Activated CD4-positive, alpha-beta T cell treated with anti-CD3 and anti-CD28 coated beads, Interleukin-2, Interleukin-4, amounts not matched to agents 100 ng/mL and 50 ng/mL, durations not matched to agents 16 hours and 8 hours (primary cell): ENCODE measurements around the gene CCDC27.
A peak's percentile ranks its signal among the peaks of the same experiment; 100 is the strongest.
"Not testable (repeated sequence)": the region's sequence is repeated elsewhere in the genome, so short reads cannot be mapped to it uniquely, and the experiment has no call there.

ENCODE experiments used
- DNase-seq: peaks from one replicate; pipeline ENCODE4 v3.0.0-alpha.2; 2020; ENCODE audit warnings: low spot score

Gene CCDC27

GRCh38 chr1:3796215-3797061, 44.2 kb downstream of the CCDC27 start, which contains the start of gene LRRC47:
TSS of gene LRRC47 (minus strand) at chr1:3796498. CDS start at chr1:3796476, 22 bp downstream.
- peak; percentile 95 for DNase-seq

GRCh38 chr1:3799976-3800685, 47.9 kb downstream of the CCDC27 start:
- DNase-seq: no peak

- not testable (repeated sequence) for DNase-seq
These were observed 48.5 kb downstream of the CCDC27 start for GRCh38 chr1:3800795-3801194.

- no peak for DNase-seq
These were observed 51.8 kb downstream of the CCDC27 start for GRCh38 chr1:3803905-3804626.

DNA sequence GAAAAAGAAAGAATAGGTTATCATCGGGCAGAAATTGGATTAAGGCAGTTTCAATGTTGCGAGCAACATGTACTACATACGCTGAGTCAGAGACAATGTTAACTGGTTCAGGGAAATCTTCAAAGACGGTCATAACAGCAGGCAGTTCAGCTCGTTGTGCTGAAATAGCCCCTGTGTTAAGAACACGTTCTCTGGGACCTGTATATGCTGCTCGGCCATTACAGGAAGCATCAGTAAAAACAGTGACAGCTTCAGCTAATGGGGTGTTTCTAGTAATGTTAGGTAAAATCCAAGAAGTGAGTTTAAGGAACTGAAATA, 52.3 kb downstream of the CCDC27 start:
- not testable (repeated sequence) for DNase-seq

GRCh38 chr1:3805038-3805437, 52.8 kb downstream of the CCDC27 start:
- DNase-seq: no peak

DNA sequence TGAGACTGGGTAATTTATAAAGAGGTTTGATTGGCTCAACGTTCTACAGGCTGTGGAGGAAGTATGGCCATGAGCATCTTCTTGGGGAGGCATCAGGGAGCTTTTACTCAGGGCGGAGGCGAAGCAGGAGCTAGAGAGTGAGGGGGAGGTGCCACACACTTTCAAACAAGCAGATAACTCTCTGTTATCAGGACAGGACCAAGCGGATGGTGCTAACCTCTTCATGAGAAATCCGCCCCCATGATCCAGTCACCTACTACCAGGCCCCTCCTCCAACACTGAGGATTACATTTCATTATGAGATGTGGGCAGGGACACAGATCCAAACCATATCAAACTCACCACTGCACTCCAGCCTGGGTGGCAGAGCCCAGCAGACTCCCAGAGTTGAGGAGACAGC, 55.5 kb downstream of the CCDC27 start:
- no peak for DNase-seq

GRCh38 chr1:3809680-3810079, 57.4 kb downstream of the CCDC27 start:
- no peak for DNase-seq

GRCh38 chr1:3810149-3810761, 58.0 kb downstream of the CCDC27 start:
- DNase-seq: not testable (repeated sequence)

GRCh38 chr1:3811595-3811911, 59.3 kb downstream of the CCDC27 start:
- DNase-seq: no peak

GRCh38 chr1:3814065-3814464, 61.8 kb downstream of the CCDC27 start:
- DNase-seq: no peak

DNA sequence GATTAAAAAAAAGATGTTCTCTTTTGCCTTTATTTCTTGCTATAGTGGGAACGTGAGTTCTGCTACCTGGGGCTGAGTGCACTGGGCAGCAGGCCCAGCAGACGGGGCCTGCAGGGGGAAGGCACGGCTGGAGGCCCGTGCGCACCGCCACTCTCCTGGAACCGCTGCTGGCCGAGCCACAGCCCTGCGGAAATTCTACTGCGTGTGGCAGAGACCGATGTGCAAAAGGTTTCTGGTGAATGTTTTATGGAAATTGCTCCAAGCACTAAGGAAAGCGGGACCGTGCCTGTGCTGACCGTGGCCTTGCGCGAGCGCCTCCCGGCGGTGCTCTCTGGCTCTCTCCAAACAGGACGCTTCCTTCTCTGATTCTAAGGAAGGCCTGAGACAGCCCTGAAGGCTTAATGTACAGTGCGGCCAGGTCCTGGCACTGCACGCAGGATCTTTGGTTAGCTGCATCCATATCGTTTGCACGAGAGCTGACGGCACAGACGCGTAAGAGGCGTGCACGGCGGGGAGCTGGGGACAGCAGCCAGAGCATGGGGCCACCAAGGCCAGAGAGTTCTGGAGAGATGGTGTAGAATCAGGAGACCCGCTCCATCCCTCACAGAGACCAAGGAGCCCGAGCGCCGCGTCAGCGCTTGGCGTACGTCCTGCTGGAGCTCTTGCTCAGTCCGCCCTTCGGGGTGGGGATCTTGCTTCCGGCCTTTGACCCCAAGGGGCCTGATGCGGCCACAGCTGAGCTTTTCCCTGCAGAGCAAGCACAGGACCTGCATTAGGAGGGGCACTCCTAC, 62.7 kb downstream of the CCDC27 start:
- no peak for DNase-seq

GRCh38 chr1:3816331-3817137, 64.3 kb downstream of the CCDC27 start:
- DNase-seq: no peak

- no peak for DNase-seq
These were observed 65.0 kb downstream of the CCDC27 start for GRCh38 chr1:3817138-3817740.

DNA sequence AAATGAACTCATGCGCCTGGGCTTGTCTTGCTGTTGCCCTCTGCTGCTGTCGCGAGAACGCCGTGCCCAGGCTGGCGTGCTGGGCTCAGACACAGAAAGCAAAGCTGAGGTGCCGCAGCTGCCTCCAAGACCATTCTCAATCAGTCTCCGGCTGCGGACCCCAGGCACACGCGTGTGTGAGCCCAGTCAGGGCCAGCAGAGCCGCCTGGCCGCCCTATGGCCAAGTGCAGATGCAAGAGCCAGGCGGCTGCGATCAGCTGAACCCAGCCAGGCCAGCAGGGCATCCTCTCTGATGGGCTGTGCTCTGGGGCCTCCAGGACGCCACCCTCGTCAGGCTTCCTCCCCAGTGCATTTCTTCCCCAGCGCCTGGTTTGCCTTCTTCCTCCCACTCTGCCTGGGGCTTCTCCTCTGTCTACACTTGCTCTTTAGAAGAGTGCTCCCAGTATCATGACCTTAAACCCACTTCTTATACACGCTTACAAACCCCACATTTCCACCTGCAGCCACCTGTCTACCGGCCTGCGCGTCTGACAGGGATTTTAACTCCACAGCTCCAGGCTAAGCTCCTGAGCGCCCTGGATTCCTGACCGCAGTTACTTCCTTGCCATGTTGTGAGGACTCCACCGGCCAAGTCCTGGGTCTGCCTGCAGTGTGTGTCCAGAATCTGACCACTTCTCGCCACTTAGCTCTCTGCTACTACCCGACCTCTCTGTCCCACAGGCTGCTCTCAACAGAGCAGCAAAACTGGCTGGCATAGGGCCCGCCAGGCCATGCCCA, 65.8 kb downstream of the CCDC27 start:
- no peak for DNase-seq

DNA sequence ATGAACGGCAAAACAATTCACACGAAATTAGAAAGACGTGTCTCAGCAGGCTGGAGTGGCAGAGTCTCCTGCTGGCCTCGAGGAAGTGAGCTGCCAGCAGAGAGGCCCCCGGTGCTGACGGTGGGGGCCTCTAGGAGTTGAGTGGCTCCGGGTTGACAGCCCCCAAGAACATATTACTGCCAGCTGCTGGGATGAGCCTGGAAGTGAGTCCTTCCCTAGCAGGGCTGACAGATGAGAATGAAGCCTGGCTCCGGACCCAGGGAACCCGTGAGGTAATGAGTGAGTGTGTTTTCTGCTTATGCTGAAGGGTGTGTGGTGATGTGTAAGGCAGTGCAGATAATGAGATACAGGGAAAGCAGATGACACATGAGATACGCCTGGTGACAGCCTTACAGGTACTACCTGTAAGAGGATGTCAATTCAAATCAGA, 67.5 kb downstream of the CCDC27 start:
- no peak for DNase-seq

GRCh38 chr1:3820316-3820715, 68.1 kb downstream of the CCDC27 start:
- no peak for DNase-seq

DNA sequence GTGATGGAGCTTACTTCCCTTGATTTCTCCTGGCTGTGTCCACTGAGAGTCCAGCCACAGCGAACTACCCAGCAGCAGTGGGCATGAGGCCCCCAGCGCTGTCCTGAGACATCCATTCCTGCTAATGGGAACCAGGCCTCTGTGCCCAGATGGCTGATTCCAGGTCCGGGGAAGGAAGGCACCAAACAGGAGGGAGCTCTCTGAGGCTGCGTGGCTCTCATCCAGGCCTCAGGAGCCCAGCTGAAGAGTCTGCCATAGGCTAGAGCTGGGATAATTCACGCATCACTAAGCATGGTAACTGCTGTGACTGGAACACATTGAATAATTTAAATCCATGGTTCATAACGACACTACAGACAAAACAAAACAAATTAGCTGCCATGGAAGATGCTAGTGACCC, 68.8 kb downstream of the CCDC27 start:
- DNase-seq: no peak
